SW 1271 (cell line): ENCODE data around the gene SGIP1.
"Not testable (repeated sequence)": the region's sequence is repeated elsewhere in the genome, so short reads cannot be mapped to it uniquely, and the experiment has no call there.

Source experiments
- DNase-seq, 2 experiments: peaks; one replicate each; lab custom pipeline; 2025; lab: John Stamatoyannopoulos, UW

SGIP1 gene

DNA sequence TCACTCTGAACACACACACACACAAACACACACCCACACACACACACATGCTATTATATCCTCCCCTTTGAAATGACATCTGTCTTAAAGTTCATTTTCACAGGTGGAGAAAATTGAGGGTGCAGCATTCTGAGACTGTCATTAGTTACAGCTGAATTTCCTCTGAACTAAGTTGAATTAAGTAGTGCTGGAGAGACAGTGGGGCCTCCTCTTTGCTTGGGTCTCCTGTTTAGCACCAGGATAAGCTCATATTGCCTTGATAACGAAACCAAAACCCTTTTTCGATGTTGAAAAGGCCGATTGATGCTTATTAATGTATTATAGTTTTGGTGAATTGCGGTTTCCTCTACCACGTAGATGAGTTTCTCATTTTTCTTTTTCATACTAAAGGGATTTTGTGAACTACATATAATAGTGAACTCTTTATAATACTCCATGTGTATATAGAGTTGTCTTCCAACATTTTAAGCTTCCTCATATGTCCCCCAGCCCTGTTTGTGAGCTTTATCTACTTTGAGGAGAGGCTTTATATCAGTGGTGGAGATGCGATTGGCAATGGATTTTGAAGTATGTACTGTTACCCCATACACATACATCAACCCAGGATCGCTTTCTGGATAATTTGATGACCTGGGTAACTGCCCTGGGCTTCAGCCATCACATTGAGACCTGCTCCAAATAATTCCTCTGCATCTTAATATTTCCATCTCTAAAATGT is 235.7 kb downstream of the SGIP1 start:
- DNase-seq: no peak

DNA sequence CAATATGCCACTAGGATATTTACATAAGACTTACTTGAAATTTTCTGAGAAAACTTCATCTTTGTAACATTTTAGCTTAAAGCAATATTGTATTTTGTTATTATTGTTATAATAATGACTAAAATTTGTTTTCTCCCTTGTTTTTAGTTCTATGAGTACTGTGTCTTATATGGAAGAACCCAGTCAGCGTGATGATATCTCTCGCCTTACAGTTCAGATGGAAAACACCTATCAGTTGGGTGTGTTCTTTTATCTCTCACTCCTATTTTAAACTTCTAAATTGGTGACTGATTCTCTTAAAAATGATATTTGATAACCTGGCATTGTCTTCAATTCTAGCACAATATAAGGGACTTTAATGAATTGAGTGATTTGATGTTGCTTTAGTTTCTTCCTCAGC is 236.3 kb downstream of the SGIP1 start:
- DNase-seq: no peak

DNA sequence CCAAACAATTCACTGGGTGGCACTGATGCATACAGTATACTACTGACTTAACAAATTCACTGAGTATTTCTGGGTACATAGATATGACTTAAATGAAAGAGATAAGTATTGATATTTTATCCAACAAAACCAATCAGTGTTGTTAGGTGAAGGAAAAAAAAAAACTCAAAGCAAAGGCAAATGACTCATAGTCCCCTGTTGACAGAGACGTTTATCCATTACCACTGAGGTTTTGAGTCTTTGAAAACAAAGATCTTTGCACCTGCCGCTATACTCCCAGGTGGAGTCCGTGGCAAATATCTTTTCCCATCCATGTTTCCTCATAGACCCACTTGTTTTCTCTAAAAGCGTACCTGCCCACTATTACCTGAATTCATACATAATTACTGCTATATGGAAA is 236.7 kb downstream of the SGIP1 start:
- DNase-seq: no peak

DNA sequence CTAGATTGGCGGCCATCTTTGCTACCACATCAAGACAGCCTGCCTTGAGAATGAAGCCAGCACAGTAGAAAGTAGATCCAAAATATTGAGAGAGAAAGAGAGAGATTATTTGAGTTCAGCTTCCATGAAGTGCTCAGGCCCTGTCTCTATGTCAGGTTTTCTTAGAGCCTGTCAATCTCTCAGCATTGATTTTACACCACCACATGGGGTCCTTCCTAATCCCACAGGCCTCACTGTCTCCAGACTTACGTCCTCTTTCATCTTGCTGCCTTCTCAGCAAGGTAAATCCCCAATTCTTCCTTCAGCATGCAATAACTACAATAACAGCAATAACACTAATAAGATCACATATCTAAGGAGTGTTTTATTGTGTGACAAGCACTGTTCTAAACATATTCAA is 239.3 kb downstream of the SGIP1 start:
- DNase-seq: no peak

DNA sequence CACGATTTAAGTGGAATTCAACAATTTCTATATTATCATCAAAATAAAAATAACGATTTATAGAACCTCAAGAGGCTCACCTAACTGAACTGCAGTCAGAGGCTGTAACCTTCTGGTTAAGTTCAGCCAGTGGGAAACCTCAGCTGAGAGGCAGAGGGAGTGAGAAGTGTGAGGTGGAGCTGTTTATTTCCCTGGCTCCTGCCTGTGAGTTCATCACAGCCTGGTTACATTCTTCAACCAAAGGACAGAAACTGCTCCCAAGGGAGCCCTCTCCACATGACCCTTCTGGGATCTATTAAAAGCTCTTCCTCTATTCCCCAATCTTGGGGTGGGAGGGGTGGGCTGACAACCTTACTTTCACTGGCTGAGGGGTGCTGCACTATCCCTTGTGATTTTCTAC is 240.5 kb downstream of the SGIP1 start:
- no peak for DNase-seq

DNA sequence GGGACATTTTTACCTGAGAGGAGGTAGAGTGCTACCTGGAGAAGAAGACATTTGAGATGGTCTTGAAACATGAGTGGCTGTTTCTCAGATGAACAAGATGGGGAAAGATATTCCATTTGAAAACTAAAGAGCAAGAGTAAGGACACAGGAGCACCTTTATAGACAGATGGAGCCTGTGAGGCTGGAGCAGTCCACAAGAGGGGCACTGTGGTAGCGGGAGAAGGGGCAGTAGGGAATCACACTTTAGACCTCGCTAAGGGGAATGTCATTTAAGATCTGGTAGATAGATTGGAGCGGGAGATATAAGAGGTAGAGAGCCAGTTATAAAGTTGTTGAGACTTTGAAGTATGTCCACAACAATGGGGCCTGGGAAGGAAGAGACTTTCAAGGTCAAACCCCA is 241.7 kb downstream of the SGIP1 start:
- DNase-seq: no peak

DNA sequence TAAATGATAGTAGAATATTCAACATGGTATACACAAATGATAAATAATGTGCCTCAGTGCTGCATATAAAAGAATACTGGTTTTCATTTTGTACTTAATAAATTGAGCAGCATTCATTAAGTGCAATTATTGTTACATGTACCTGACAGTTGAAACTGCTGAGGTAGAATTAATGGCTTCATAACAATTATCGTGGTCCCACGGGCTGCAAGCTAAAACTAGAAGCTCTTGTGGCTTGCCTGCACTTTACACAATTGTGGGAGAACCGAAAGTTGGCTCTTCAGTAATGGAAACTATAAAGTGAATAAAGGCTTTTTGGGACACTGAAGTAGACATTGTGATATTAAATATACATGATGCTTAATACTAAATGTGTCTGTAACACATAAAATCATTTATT is 243.9 kb downstream of the SGIP1 start:
- no peak for DNase-seq

DNA sequence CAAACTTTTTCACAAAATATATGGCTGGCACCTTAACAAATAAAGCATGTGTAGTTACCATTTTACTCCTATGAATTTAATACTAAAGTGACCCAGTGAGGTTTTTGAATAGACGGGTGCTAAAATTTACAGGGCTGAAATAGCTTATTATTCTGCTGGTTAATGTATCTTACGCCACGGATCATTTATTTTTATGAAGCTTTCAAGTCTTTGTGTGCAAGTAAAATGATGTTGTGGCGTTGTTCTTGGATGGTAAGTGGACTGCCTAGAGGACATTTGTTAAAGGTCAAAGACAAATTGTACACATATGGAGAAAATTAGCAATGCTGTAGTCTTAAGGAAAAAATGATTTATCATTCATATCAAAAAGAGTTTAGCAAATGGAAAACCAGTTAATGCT is 244.3 kb downstream of the SGIP1 start:
- no peak for DNase-seq

DNA sequence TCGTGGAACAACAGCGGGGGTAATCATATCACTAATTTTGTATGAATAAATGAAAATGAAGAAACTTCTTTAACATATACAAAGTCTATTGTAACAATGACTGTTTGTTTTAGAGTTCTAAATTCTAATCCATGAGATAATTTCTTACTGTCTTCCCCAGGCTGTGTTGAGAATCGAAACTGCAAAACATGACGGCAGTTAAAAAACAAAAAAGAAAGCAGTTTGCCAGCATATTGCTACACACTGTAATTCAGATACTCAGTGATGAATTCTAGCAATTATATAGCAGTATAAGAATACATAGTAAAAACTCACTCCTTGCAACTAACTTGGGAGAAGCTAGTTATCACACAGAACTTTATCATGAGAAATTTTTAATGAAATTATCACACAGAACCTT is 245.0 kb downstream of the SGIP1 start:
- no peak for DNase-seq

DNA sequence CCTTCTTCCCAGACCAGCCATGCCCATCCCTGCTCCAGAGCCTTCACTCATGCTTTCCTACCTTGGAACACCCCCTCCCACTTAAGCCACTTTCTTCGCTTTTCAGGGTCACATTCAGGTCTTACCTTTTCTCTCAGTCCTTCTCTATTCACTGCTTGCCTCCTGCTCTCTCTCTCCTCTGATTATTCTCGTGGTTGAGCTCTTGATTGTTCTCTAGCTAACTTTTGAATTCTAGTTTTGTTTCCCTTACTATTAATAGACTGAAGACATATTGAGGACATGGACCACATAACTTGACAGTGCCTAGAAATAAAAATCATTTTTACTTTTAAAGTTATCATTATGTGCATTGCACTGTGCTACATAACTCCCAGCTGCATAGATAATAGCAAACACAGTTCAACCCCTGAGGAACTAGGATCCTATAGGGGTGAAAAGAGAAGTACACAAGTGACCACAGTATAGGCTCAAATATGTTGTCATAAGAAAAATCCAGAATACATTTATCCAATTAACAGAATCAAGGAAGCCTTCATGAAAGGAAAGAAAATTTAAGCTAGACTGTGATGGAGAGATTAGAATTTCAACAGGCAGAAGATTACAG is 245.6 kb downstream of the SGIP1 start:
- no peak for DNase-seq

DNA sequence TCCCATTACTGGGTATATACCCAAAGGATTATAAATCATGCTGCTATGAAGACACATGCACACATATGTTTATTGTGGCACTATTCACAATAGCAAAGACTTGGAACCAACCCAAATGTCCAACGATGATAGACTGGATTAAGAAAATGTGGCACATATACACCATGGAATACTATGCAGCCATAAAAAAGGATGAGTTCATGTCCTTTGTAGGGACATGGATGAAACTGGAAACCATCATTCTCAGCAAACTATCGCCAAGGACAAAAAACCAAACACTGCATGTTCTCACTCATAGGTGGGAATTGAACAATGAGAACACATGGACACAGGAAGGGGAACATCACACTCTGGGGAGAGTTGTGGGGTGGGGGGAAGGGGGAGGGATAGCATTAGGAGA is 251.8 kb downstream of the SGIP1 start:
- not testable (repeated sequence) for DNase-seq

DNA sequence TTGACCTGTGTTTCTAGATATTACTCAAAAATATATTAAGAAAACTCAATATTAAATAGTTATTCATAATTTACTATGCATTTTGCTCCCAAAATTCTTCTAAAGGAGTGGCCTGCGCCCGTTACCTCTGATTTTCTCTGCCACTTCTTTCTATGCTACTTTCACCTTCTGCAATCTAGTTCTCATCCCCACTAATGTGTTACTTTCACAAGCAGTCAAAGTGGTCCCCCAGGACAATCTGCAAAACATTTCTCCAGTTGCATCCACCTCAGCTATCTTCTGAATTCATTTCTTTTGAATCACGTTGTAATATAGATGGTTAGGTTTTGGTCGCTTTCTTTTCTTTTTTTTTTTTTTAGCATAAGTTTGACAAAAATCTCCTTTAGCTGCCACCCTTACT is 253.7 kb downstream of the SGIP1 start:
- DNase-seq: no peak

DNA sequence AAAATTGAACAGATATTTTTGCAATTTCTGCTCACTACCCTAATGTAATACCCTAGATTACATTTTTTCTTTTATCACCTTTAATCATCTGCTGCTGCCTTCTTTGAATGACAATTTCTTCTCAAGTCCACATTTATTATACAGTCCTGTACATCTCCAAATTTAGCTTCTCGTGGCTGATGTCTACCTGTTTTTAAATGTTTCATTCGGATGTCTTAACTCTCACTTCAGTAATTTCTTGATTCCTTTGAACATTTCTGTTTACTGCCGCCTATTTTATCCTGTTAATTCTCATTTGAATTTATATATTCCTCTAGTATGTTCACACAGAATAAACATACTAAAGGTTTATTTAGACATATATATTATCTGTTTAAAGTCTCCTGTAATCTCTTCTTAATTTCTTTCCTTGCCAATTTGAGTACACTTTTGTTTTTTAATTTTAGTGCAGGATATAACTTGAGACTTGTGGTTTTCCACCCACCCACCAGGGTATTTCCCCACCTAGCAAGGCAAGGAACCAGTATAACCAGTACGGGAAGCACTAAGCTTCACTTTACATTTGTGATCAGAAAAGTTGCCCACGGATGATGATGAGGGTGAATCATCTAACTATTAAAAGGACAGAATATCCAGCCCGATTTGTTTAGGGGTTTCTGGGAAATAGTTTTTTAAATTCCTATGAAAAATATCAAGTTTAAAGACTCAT is 254.4 kb downstream of the SGIP1 start:
- no peak for DNase-seq

DNA sequence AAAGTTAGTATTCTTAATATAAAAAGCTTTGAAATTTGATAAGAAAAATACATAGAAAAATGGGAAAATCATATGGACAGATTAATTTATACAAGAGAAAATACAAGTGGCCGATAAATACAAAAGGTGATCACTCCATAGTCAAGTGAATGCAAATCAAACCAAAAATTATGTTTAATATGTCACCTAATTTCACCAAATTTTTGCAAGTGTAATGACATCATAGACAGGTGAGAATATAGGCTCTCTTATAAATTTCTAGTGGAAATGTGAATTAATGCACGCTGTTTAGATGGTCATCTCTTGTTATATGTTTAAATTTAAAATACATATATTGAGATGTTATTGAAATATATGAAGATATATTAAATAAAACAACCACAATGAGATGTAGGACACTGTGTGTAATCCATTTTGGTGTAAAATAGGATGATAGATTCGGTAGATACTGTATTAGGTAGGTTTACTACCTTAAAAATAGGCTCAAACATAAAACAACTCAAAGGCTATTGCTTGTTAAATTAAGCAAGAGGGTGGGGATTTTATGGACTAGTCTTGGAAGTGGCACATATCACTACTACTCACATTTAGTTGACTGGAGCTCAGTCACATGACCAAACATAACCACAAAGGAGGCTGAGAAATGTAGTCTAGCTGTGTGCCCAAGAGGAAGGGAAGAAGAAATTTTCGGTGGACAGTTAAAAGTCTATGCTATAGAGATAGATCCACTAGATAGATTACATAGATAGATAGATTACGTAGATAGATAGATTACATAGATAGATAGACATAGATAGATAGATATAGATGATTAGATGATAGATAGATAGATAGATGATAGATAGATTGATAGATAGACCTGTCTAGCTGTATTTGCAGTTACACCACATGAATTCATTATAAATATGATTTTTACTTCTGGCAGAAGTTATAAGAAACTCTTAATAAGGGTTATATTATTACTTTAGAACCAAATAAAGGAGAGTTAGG is 258.0 kb downstream of the SGIP1 start:
- no peak for DNase-seq

DNA sequence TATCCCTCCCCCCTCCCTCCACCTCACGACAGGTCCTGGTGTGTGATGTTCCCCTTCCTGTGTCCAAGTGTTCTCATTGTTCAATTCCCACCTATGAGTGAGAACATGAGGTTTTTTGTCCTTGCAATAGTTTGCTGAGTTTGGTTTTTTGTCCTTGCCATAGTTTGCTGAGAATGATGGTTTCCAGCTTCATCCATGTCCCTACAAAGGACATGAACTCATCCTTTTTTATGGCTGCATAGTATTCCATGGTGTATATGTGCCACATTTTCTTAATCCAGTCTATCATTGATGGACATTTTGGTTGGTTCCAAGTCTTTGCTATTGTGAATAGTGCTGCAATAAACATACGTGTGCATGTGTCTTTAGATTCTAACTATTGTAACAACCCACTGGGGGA is 261.9 kb downstream of the SGIP1 start:
- not testable (repeated sequence) for DNase-seq
